ENCODE measurements around the gene PAPSS2.
A peak's percentile ranks its signal among the peaks of the same experiment; 100 is the strongest.
"Not testable (repeated sequence)": the region's sequence is repeated elsewhere in the genome, so short reads cannot be mapped to it uniquely, and the experiment has no call there.

The PAPSS2 gene

DNA sequence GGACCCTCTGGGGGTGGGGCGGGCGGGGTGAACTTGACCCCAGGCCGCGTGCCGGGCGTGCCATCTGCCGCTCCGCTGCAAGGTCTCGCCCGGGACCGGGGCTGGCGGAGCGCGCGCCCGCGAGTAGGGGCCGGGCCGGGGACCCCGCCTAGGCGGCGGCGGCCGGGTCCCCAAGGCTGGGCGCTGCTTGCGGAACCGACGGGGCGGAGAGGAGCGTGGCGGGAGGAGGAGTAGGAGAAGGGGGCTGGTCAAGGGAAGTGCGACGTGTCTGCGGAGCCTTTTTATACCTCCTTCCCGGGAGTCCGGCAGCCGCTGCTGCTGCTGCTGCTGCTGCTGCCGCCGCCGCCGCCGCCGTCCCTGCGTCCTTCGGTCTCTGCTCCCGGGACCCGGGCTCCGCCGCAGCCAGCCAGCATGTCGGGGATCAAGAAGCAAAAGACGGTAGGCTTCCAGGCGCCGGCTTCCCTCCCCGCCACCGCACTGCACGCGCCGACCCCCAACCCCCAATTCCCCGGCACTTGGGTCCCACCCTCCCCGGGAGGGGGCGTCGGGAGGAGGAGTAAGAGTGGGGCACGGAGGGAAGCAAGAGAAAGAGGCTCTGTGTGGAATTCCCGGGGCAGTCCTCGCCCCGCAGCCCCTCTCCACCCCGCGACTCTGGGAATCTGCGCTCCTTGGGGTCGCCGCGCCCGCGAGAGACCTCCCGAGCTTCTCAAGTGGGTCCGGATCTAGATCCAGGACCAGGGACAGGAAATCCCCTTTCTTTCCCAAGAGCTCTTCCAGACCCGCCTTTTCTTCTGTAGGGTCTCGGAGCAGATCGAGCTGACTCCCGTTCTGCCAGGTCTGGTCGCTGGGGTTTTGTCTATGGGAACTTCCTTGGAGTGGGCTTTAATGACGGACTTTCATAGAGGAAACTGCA lies at the start of gene PAPSS2:
Gene PAPSS2 (plus strand): TSS at position 308 of the 913 bp plus-strand sequence. CDS start 104 bp downstream, at position 412.
- peak; percentile 9 for DNase-seq

DNA sequence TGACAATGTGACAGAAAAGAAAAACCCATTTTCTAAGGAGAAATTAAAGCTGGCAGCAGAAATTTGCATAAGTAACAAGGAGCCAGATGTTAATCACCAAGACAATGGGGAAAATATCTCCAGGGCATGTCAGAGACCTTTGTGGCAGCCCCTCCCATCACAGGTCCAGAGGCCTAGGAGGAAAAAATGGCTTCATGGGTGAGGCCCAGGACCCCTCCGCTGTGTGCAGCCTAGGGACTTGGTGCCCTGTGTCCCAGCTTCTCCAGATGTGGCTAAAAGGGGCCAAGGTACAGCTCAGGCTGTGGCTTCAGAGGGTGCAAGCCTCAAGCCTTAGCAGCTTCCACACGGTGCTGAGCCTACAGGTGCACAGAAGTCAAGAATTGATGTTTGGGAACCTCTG lies 48.3 kb upstream of the PAPSS2 start:
- not testable (repeated sequence) for DNase-seq

DNA sequence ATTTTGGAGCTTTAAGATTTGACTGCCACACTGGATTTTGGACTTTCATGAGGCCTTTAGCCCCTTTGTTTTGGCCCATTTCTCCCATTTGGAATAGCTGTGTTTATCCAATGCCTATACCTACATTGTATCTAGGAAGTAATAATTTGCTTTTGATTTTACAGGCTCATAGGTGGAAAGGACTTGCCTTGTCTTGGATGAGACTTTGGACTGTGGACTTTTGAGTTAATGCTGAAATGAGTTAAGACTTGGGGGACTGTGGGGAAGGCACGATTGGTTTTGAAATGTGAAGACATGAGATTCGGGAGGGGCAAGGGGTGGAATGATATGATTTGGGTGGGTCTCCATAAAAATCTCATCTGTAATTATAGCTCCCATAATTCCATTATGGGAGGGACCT lies 47.6 kb upstream of the PAPSS2 start:
- DNase-seq, result no peak

DNA sequence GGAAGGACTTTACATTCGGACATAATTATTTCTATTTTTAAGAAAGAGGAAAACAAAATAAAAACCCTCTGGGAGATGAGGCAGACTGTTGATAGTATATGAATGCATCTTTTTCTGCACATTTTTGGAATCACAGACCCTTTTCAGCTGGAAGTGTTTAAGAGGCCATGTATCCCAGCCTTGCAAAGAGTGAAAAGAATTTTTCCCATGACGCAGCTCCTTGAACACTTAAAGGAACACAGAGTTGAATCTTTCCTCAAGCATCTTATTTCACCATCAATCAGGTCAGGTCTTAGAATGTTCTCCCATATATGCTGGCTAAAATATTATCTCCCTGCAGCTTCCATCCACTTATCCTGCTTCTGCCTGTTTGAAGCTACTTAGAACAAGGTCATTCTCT lies 45.9 kb upstream of the PAPSS2 start:
- DNase-seq, result no peak

DNA sequence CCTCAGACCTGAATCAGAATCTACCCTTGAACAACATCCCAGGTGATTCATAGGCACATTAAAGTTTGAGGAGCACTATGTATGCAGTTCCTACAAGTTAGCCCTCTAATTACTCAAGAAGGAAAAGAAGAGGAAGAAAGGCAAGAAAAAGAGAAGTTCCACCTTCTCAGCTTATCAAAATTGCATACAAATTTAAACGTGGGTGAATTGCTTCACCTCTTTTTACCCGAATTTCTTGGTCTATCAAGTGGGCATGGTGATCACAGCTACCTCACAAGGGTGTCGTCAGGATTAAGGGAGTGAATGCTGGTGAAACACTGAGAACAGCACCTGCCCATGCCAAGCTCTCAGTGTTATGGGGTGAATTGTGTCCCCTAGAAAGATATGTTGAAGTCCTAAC lies 43.8 kb upstream of the PAPSS2 start:
- DNase-seq, result peak; percentile 50

DNA sequence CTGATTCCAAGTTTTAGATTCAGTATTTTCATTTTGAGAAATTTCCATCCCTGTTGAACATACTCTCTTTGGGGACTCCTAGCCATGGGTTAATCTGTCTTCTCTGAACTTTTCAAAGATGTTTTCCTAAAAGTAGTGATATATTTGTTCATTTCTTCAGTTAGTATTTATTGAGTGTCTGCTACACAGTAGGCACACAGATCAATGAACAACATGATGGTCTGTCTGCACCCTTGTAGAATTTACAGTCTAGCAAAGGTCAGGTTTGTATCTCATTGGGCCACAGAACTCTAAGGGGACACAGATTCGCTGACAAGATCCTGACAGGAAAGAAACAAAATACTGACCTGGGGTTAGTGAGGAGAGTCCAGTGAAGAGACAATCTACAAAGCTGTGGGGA lies 42.2 kb upstream of the PAPSS2 start:
- no peak for DNase-seq

DNA sequence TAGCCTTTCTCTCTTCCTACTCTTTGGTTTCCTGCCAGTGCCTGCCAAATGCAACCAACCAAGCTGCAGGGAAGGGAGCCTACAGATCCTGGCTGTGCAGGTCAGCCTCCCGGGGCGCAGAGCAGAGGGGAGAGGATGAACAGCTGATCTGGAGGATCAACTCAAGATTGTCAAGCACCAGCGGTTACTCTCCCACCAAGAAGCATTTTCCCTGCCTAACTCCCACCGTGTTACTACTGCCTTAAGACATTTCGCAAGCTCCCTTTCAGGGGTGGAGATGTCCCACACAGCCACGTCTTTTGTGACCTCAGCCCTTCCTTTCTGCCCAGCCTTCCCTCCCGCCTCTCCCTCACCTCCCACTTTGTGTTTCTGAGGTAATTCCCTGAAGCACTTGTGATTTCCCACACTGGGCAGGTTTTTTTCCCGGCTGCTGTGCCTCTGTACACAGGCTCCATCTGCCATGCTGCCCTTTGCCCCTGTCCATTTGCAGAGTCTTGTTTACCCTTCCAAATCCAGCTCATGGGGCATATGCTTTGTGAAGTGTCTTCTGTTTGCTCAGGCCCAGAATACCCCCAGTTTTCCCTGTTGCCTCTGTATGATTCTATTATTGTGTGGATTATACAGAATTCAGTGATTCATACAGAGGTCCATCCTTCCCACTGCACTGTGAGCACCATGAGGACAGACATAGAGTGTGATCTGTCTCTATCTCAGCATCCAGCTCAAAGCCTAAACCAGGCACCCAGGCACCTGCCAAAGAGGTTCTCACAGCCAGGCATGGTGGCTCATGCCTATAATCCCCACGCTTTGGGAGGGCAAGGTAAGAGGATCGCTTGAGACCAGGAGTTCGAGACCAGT lies 40.9 kb upstream of the PAPSS2 start:
- no peak for DNase-seq

DNA sequence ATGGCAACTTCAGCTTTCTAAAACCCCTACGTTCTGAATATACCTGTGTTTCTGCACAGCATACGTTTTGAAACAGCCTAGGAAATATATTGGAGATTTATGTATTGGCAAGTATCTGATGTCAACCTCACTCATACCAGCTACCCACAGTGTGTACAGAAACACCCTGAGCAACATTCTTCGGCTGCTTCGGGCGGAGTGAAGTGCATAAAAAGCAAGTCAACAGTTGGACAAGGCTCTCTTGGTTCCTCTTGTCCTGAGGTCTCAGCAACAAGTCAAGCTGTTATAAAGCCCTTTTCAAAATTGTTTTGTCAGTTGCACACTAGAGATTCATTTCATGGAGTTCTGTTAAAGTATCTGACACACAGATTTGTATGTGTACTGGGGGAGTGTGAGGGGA lies 40.0 kb upstream of the PAPSS2 start:
- DNase-seq, result no peak

DNA sequence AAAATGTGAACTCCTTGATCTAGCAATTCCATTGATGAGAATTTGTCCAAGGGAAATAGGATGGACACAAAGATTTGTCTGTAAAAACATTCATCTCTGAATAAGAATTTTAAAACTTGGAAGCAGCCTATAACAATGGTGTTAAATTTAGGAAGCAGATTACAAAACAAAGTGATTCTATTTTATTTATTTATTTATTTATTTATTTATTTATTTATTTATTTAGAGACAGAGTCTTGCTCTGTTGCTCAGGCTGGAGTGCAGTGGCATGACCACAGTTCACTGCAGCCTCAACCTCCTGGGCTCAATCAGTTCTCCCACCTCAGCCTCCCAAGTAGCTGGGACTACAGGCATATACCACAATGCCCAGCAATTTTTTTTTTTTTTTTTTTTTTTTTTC lies 38.2 kb upstream of the PAPSS2 start:
- not testable (repeated sequence) for DNase-seq

DNA sequence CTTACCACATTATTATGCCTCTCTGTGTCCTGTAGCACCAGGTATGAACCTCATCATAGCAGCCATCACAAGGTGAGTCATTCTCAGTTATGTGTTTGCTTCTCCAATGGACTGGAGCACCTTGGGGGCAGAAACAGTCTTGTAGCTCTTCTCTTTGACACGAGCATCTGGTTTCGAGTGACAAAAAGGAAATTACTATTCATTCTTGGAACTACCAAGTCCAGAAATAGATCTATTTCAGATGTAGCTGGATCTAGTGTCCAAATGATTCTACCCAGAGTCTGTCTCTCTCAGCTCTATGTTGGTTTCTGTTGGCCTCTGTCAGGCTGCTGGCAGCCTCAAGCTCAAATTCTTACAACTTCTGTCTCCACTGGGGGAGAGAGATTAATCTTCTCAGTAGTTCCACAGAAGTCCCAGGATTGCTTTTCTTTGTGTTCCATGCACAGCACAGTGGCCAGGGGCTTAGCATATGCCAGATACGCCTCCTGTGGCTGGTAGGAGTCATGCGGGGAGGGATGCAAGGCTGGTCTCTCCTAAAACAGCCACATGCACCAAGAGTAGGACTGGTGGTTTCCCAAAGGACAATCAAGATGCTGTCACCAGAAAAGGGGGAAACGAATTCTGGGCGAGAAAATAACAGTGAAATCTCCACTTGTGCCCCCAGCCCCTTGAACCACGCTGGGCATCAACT lies 37.2 kb upstream of the PAPSS2 start:
- DNase-seq, result no peak

DNA sequence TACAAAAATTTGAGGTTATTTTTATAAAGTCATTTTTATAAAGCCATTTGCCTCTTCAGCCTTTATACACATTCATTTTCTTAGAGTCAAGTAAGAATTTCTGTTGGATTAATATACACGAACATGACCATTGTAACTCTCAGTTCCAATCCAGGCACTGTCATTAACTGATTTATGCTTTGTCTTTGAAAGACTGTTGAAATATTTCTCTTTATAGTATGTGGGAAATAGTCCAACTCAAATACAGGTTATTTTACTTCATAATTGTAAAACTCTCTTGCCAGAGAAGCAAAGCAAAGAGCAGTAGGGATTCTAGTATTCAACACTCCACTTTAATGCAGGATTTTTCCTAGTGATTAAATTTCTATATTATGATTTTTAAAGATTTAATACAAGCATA lies 36.5 kb upstream of the PAPSS2 start:
- DNase-seq, result no peak

DNA sequence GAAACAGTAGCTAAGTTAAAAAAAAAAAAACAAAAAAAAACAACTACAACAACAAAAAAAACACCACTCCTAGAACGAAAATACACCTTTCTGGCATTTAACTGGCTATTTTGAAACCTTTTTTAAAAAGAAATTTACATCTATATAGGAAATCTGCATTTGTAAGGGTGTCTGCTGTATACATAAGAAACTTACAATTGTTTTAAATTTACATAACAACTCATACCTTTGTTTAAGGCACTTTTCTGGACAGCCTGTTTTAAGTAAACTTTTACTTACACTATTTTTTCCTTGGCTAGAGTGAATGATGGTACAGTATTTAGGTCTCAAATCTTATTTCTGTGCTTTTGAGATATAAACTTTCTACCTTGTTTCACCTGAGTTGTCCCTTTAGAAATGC lies 34.0 kb upstream of the PAPSS2 start:
- DNase-seq, result no peak

DNA sequence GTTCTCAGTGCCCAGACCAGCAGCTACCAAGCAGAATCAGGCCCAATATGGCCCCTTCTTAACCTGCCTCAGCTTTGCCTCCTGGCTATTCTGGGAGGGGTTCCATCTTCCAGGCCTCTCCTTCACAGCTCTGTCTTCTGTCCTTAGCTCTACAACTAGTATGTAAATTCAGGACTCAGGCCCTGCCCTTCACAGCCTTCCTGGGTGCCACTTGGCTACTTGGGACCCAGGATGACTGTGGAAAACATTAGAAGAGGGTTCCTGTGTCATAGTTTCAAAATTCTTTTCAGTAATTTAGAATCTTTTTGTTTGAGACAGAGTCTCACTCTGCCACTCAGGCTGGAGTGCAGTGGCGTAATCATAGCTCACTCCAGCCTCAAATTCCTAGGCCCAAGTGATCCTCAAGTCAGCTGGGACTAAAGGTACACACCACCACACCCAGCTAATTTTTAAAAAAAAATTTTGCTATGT lies 33.2 kb upstream of the PAPSS2 start:
- DNase-seq, result no peak

DNA sequence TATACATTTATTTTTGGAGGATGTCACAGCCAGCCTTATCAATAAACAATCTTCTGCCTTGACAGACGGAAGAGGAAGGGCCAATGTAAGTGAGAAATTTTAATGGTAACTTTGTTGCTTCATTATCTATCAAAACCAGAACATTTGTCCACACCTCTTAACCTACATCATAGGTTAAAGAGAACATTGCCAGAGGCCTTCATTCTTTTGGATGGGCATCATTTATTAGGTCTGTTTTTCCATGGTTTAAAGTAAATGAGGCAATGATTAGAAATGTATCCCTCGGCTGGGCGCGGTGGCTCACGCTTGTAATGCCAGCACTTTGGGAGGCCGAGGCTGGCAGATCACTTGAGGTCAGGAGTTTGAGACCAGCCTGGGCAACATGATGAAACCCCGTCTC lies 29.5 kb upstream of the PAPSS2 start:
- DNase-seq, result no peak

DNA sequence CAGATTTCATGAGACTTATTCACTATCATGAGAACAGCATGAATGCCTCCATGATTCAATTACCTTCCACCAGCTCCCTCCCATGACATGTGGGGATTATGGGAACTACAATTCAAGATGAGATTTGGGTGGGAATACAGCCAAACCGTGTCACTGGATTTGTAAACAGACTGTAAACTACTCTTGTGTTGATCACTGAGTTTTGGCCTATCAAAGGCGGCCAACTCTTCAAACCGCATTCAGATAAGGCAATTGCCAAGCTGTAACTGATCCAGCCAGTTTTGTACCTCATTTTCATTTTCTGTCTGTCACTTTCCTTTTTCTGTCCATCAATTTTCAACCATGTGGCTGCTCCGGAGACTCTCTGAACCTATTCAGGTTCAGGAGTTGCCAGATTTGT lies 27.2 kb upstream of the PAPSS2 start:
- no peak for DNase-seq

DNA sequence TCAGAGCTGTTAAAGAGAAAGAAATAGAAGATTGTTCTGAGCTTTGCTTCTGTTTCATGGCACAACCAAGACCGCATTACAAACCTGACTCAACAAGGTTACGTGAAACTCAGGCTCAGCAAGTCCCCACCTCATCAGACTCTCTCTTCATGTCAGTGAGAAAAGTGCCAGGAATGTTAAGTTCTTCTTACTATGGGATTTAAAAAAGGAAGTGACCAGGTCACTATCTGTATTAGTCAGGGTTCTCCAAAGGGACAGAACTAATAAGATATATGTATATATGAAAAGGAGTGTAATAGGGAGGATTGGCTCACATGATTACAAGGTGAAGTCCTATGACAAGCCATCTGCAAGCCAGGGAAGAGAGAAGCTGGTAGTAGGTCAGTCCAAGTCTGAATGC lies 25.4 kb upstream of the PAPSS2 start:
- DNase-seq, result no peak

DNA sequence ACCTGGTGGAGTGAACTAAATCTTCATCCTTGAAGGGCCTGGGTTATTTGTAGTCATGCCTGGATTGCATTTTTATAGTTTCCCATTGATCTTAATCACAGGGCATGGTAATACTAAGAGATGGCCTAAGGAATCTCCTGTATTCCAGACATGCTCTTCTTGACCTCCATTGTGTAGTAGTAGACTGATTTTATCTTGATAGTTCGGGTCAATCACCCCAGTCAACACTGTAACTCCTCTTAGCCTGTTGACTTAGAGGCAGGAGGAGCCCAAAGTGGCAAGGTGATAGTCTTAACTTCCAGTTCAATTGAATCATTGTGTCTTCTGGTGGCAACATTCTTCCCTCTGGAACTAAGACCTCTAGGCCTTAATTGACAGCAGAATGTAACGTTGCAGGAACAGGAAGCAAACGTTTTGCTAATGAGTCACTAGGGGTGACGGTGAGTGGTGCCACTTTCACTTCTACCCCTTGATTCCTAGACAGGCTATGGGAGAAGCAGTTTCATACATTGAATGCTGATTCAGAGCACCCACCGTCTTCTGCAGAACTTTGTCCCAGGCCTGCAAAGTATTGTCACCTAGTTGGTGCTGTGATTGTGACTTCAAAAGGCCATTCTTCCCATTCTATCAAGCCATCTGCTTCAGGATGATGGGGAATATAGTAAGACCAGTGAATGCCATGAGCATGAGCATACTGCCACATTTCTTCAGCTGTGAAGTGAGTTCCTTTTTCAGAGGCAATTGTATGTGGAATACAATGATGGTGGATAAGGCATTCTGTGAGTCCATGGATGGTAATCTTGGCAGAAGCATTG lies 24.0 kb upstream of the PAPSS2 start:
- peak; percentile 88 for DNase-seq

DNA sequence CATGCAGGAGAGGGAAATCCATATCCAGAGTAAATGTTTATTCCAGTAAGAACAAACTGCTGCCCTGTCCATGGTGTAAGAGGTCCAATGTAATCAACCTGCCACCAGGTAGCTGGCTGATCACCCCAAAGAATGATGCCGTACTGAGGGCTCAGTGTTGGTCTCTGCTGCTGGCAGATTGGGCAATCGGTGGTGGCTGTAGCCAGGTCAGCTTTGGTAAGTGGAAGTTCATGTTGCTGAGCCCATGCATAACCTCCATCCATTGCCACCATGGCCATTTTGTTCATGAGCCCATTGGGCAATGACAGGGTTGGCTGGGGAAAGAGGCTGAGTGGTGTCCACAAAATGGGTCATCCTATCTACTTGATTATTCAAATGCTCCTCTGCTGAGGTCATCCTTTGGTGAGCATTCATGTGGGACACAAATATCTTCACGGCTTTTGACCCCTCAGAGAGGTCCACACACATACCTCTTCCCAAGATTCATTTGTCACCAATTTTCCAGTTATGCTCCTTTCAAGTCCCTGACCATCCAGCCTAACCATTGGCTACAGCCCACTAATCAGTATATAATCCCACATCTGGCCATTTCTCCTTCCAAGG lies 23.3 kb upstream of the PAPSS2 start:
- no peak for DNase-seq

DNA sequence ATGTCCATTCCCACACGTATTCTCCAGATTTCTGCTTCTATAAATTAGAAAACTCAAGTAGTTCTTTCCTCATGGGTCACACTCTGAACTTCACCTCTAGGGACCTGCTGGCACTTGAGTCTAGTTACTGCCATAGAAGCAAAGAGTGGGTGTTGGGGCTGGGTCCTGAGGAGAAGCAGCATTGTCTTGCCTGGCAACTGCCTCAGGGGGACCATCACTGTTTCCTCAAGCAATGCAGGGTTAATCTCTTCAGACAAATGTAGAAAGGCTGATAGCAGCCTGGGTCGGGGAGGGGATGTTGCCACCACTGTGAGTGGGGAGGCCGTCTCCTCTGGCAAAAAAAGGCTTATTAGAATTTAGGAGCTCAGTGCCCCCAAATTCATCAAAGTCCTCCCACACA lies 20.2 kb upstream of the PAPSS2 start:
- DNase-seq, result no peak

DNA sequence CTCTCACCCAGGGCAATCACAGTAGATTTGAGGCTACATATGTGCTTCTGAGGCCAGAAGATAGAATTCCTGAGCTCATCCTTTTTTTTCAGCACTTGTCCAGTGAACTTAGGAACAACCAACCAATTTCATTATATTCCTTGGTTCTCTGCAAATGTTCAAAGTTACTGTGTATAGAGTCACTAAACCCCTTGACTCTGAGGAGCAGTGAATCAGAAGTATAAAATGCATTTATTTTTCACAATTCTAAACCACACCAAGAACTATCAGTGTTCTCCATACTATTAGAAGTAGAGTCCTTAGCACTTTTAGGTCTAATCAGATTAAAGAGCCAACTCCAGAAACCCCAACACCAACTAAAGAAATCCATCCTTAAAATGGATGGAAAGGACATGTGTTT lies 19.6 kb upstream of the PAPSS2 start:
- no peak for DNase-seq

DNA sequence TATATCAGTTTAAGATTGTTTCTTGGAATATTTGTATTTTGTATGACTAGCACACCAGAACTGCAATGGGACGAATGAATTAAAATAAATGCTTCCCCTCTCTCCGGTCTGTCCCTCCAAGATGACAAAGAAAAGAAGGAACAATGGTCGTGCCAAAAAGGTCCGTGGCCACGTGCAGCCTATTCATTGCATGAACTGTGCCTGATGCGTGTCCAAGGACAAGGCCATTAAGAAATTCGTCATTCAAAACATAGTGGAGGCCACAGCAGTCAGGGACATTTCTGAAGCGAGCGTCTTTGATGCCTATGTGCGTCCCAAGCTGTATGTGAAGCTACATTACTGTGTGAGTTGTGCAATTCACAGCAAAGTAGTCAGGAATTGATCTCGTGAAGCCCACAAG lies 17.2 kb upstream of the PAPSS2 start:
- DNase-seq, result no peak

DNA sequence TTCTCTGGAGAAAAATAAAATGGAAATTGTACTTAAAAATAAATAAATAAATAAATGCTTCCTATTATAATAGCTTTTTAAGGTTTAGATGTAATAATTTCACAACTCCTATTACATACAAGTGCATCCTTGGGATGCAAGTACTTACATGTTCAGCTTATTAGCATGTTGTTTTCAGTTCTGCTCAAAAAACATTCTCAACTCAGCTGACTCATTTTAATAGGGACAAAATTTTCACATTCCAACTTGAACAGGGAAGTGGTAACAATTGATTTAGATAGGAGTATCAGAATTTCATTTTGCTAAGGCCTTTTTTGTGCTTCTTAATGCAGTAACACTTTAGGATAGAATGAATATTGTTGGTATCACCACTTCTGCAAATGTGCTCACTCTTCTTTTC lies 16.7 kb upstream of the PAPSS2 start:
- DNase-seq, result no peak
